IPS-15b (cell line): ENCODE results near the gene GATD1.

Experiments used
- H3K27me3 ChIP-seq: one replicate; pipeline ENCODE4 v1.6.1; 2013; ENCODE audit warnings: low read length; ENCODE audit not compliant: control insufficient read depth, insufficient read depth
- H3K36me3 ChIP-seq: one replicate; pipeline ENCODE4 v1.6.1; 2013; ENCODE audit warnings: low read length; ENCODE audit not compliant: control insufficient read depth, insufficient read depth
- H3K4me1 ChIP-seq: one replicate; pipeline ENCODE4 v1.6.1; 2013; ENCODE audit warnings: mild to moderate bottlenecking, low read length; ENCODE audit not compliant: control insufficient read depth, insufficient read depth
- H3K4me3 ChIP-seq: one replicate; pipeline ENCODE4 v1.5.1; 2013; ENCODE audit warnings: low read depth, low read length
- H3K9ac ChIP-seq: one replicate; pipeline ENCODE4 v1.6.1; 2013; ENCODE audit warnings: low read depth, mild to moderate bottlenecking, low read length
- H3K9me3 ChIP-seq: one replicate; pipeline ENCODE4 v1.6.1; 2013; ENCODE audit warnings: mild to moderate bottlenecking, low read length; ENCODE audit not compliant: control insufficient read depth, insufficient read depth

Gene GATD1

GRCh38 chr11:791658-792534 is 14.6 kb upstream of the GATD1 start:
- H3K9me3 ChIP-seq: no peaks in the 10 kb centered on the region
- H3K9ac ChIP-seq: no peak overlapping the region
- H3K27me3 ChIP-seq: no peaks in the 10 kb centered on the region
- peaks cover 6% of the 10 kb centered on the region for H3K4me1 ChIP-seq
- no peak overlapping the region for H3K4me3 ChIP-seq
- peaks cover 33% of the 10 kb centered on the region for H3K36me3 ChIP-seq

- peak overlapping the region; percentile 18 for H3K4me3 ChIP-seq
- H3K27me3 ChIP-seq: no peaks in the 10 kb centered on the region
- no peaks in the 10 kb centered on the region for H3K9me3 ChIP-seq
- H3K36me3 ChIP-seq: peaks cover 33% of the 10 kb centered on the region
- H3K4me1 ChIP-seq: peaks cover 2% of the 10 kb centered on the region
- H3K9ac ChIP-seq: no peak overlapping the region
Measured at GRCh38 chr11:790721-791564, 13.7 kb upstream of the GATD1 start.

GRCh38 chr11:789943-790342 is 12.7 kb upstream of the GATD1 start, which contains the start of gene CEND1:
CEND1 (minus strand) TSS chr11:790090; CDS start chr11:788576, 1,514 bp downstream.
- H3K9me3 ChIP-seq: no peaks in the 10 kb centered on the region
- peaks cover 33% of the 10 kb centered on the region for H3K36me3 ChIP-seq
- no peaks in the 10 kb centered on the region for H3K27me3 ChIP-seq
- peak within 1 kb of the TSS; percentile 24 for H3K9ac ChIP-seq
- peaks cover 2% of the 10 kb centered on the region for H3K4me1 ChIP-seq
- H3K4me3 ChIP-seq: peak within 1 kb of the TSS; percentile 35

GRCh38 chr11:788953-789940 is 12.0 kb upstream of the GATD1 start:
- Histone ChIP-seq H3K9ac (peak overlapping the region; percentile 24), H3K4me3 (peak overlapping the region; percentile 35), H3K27me3 (no peaks in the 10 kb centered on the region), H3K36me3 (peaks cover 27% of the 10 kb centered on the region), H3K4me1 (peaks cover 2% of the 10 kb centered on the region), H3K9me3 (no peaks in the 10 kb centered on the region)

- no peak overlapping the region for H3K4me3 ChIP-seq
- H3K9me3 ChIP-seq: no peaks in the 10 kb centered on the region
- no peaks in the 10 kb centered on the region for H3K27me3 ChIP-seq
- peaks cover 16% of the 10 kb centered on the region for H3K36me3 ChIP-seq
- H3K9ac ChIP-seq: no peak overlapping the region
- peaks cover 6% of the 10 kb centered on the region for H3K4me1 ChIP-seq
Measured at GRCh38 chr11:788009-788640, 10.8 kb upstream of the GATD1 start.

- Histone ChIP-seq H3K9me3 (no peaks in the 10 kb centered on the region), H3K27me3 (no peaks in the 10 kb centered on the region), H3K4me3 (no peak overlapping the region), H3K36me3 (peaks cover 10% of the 10 kb centered on the region), H3K4me1 (peaks cover 11% of the 10 kb centered on the region), H3K9ac (no peak overlapping the region)
Measured at GRCh38 chr11:787084-787675, 9.9 kb upstream of the GATD1 start.

GRCh38 chr11:786235-787083 is 9.2 kb upstream of the GATD1 start:
- H3K4me3 ChIP-seq: no peak overlapping the region
- H3K4me1 ChIP-seq: peaks cover 11% of the 10 kb centered on the region
- H3K9ac ChIP-seq: no peak overlapping the region
- H3K36me3 ChIP-seq: peaks cover 6% of the 10 kb centered on the region
- no peaks in the 10 kb centered on the region for H3K27me3 ChIP-seq
- no peaks in the 10 kb centered on the region for H3K9me3 ChIP-seq

GRCh38 chr11:783581-784015 is 6.3 kb upstream of the GATD1 start:
- peaks cover 6% of the 10 kb centered on the region for H3K36me3 ChIP-seq
- H3K9ac ChIP-seq: no peak overlapping the region
- H3K27me3 ChIP-seq: no peaks in the 10 kb centered on the region
- H3K9me3 ChIP-seq: no peaks in the 10 kb centered on the region
- peak overlapping the region; percentile 13 for H3K4me3 ChIP-seq
- H3K4me1 ChIP-seq: peaks cover 9% of the 10 kb centered on the region

GRCh38 chr11:782264-783174 is 5.2 kb upstream of the GATD1 start:
- H3K9ac ChIP-seq: peak overlapping the region; percentile 37

More at GRCh38 chr11:782264-783174, 5.2 kb upstream of the GATD1 start:
- H3K36me3 ChIP-seq: peaks cover 6% of the 10 kb centered on the region
- H3K4me1 ChIP-seq: peaks cover 9% of the 10 kb centered on the region
- no peak overlapping the region for H3K4me3 ChIP-seq
- no peaks in the 10 kb centered on the region for H3K9me3 ChIP-seq
- no peaks in the 10 kb centered on the region for H3K27me3 ChIP-seq
